Neural crest cell (in vitro differentiated cells): ENCODE measurements around the gene RPTOR. TPM values are rescaled to one million over a fixed set of nuclear protein-coding genes. Genes with fewer than 3 reads are reported as not detected.

Experiments used
- DNase-seq: peaks from one replicate; pipeline ENCODE4 v3.0.0; 2021; ENCODE audit warnings: low read depth, mixed read lengths, low spot score
- H3K27ac Mint-ChIP-seq: one replicate; pipeline ENCODE4 v1.8.0; 2021; ENCODE audit warnings: mild to moderate bottlenecking, mixed read lengths; ENCODE audit not compliant: unreplicated experiment
- H3K27me3 Mint-ChIP-seq: 2 replicates; pipeline ENCODE4 v1.8.0; 2021; ENCODE audit warnings: low read depth, mild to moderate bottlenecking, mixed read lengths
- H3K36me3 Mint-ChIP-seq: 2 replicates; pipeline ENCODE4 v1.8.0; 2021; ENCODE audit warnings: low read depth, mild to moderate bottlenecking, mixed read lengths
- H3K4me1 Mint-ChIP-seq: 2 replicates; pipeline ENCODE4 v1.8.0; 2021; ENCODE audit warnings: mixed read lengths
- H3K4me3 Mint-ChIP-seq: one replicate; pipeline ENCODE4 v1.8.0; 2021; ENCODE audit warnings: mild to moderate bottlenecking, mixed read lengths
- H3K9me3 Mint-ChIP-seq: 2 replicates; pipeline ENCODE4 v1.8.0; 2021; ENCODE audit warnings: mixed read lengths
- CTCF ChIP-seq: fragments of 200-600 bp; sonication (generic); conservative IDR thresholded peaks from 2 replicates; pipeline ENCODE4 v1.5.0; 2021; ENCODE audit warnings: antibody characterized with exemption, mild to moderate bottlenecking
- total RNA-seq: library from RNA; stranded (reverse); gene quantifications from 2 replicates; pipeline ENCODE4 v1.2.1, GENCODE V29; 2021

RPTOR gene
- total RNA-seq, 1 donor from 2014 or later: 41.1 TPM

DNA sequence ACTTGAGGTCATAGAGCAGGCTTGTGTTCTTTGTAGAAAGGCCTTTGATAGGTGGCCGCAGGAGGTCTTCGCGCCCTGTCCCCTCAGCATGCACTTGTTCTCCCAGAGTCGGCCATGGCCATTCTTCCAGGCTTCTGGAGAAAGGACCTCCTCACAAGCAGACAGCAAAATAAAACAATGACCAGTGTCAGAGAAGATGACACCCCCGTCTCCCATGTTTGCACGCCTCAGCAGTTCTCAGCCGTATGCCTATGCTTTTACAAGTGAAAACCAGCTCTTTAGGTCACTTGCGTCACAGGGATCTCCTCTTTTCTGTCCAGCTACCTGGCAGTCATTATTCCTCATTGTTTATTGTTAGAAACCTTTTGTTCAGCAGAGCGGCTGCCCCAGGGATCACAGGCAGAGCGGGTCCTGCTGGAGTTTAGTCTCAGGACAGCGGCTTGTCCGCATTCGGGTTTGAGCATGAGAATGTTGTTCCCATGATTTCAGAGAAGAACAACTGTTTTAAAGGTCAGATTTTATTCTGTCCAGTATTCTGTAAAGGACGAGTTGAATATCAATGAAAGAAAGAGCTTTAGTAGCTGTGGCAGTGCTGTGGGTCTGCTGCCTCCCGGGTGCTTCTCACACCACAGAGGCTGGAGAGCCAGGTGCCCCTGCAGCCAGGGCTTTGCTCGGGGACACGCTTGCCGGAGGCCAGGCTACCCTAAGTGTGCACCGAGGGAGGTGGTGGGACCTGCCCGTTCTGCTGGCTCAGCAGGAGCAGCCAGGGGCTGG lies 123.9 kb downstream of the RPTOR start:
- H3K27ac Mint-ChIP-seq: no peak overlapping the region
- TF ChIP-seq CTCF: no peak
- H3K9me3 Mint-ChIP-seq: no peaks in the 10 kb centered on the region
- DNase-seq: no peak
- H3K36me3 Mint-ChIP-seq: peaks cover 2% of the 10 kb centered on the region
- H3K4me3 Mint-ChIP-seq: no peak overlapping the region
- no peaks in the 10 kb centered on the region for H3K27me3 Mint-ChIP-seq
- H3K4me1 Mint-ChIP-seq: peaks cover 70% of the 10 kb centered on the region

GRCh38 chr17:80671039-80671824 lies 126.6 kb downstream of the RPTOR start:
- Mint-ChIP-seq H3K9me3 (no peaks in the 10 kb centered on the region), H3K27me3 (no peaks in the 10 kb centered on the region), H3K36me3 (peaks cover under 1% of the 10 kb centered on the region), H3K4me1 (peaks cover 65% of the 10 kb centered on the region), H3K4me3 (peak overlapping the region; percentile 25), H3K27ac (no peak overlapping the region)
- TF ChIP-seq CTCF: no peak
- DNase-seq: no peak

DNA sequence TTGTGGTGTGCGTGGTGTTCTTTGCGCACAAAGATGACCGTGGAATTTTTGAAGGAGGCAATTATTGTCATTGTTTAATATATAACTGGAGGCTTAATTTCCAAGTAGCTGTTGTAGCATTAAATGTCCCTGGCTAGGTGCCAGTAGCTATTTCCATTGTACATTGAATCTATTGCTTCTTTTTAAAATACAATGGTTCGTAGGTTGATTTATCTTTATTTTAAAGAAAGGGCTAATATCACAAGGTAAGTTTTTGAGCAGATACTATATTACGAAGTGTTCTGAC lies 127.1 kb downstream of the RPTOR start:
- no peak overlapping the region for H3K27ac Mint-ChIP-seq
- H3K4me1 Mint-ChIP-seq: peaks cover 65% of the 10 kb centered on the region
- no peak overlapping the region for H3K4me3 Mint-ChIP-seq
- TF ChIP-seq CTCF: no peak
- H3K27me3 Mint-ChIP-seq: no peaks in the 10 kb centered on the region
- H3K9me3 Mint-ChIP-seq: no peaks in the 10 kb centered on the region
- no peak for DNase-seq
- H3K36me3 Mint-ChIP-seq: no peaks in the 10 kb centered on the region

DNA sequence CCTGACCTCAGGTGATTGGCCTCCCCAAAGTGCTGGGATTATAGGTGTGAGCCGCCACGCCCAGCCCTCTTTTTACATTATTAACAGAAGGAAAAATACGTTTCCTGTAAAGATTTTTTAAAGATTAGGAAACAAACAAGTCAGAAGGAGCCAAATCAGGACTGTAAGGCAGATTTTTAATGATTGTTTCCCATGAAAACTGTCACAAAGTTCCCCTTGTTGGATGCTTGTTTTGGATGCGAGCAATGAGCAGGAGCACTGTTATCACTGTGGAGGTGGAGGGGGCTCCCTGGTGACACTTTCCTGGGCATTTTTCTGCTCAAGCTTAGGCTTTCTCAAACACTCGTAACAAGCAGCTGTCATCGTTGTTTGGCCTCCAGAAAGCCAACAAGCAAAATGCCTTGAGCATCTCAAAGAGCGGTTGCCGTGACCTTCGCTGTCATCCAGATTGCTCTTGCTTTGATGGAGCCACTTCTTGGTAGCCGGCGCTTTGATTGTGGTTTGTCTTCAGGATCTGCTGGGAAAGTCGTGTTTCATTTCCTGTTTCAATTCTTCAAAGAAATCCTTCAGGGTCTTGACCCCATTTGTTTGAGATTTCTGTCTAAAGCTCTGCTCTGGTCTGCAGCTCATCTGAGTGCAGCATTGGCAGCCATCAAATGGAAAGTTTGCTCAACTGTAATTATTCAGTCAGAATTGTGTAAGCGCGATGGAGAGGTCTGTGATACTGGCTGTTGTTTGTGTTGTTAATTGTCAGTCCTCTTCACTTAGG lies 128.7 kb downstream of the RPTOR start:
- H3K4me1 Mint-ChIP-seq: peaks cover 66% of the 10 kb centered on the region
- TF ChIP-seq CTCF: no peak
- H3K36me3 Mint-ChIP-seq: no peaks in the 10 kb centered on the region
- no peaks in the 10 kb centered on the region for H3K9me3 Mint-ChIP-seq
- H3K4me3 Mint-ChIP-seq: peak overlapping the region; percentile 67
- H3K27me3 Mint-ChIP-seq: no peaks in the 10 kb centered on the region
- no peak overlapping the region for H3K27ac Mint-ChIP-seq
- DNase-seq: peak; percentile 44

GRCh38 chr17:80675438-80676095 lies 130.9 kb downstream of the RPTOR start:
- Mint-ChIP-seq H3K36me3 (no peaks in the 10 kb centered on the region), H3K4me1 (peaks cover 68% of the 10 kb centered on the region), H3K4me3 (no peak overlapping the region), H3K27ac (no peak overlapping the region), H3K27me3 (no peaks in the 10 kb centered on the region), H3K9me3 (no peaks in the 10 kb centered on the region)
- DNase-seq: no peak
- no peak for TF ChIP-seq CTCF
